Amniotic stem cell (primary cell): ENCODE results near the gene PARVB.

ENCODE experiments used
- DNase-seq: peaks from one replicate; lab custom pipeline; 2025; lab: John Stamatoyannopoulos, UW

Gene PARVB

GRCh38 chr22:44184006-44184405 lies 159.9 kb downstream of the PARVB start:
- DNase-seq = no peak

GRCh38 chr22:44185237-44186120 lies 161.4 kb downstream of the PARVB start:
- DNase-seq = no peak

GRCh38 chr22:44186121-44186510 lies 162.0 kb downstream of the PARVB start:
- no peak for DNase-seq

GRCh38 chr22:44186737-44187136 lies 162.6 kb downstream of the PARVB start:
- no peak for DNase-seq

- DNase-seq = no peak
These were observed 163.6 kb downstream of the PARVB start for GRCh38 chr22:44187652-44188230.

GRCh38 chr22:44188316-44188715 lies 164.2 kb downstream of the PARVB start:
- DNase-seq = no peak

- no peak for DNase-seq
These were observed 165.0 kb downstream of the PARVB start for GRCh38 chr22:44188986-44189630.

GRCh38 chr22:44190381-44190976 lies 166.4 kb downstream of the PARVB start:
- no peak for DNase-seq

- no peak for DNase-seq
These were observed 166.9 kb downstream of the PARVB start for GRCh38 chr22:44191036-44191454.

GRCh38 chr22:44192098-44192815 lies 168.2 kb downstream of the PARVB start:
- DNase-seq = no peak

GRCh38 chr22:44192816-44193534 lies 168.9 kb downstream of the PARVB start:
- no peak for DNase-seq

GRCh38 chr22:44193535-44193891 lies 169.4 kb downstream of the PARVB start:
- no peak for DNase-seq

- no peak for DNase-seq
These were observed 170.5 kb downstream of the PARVB start for GRCh38 chr22:44194569-44194968.

- no peak for DNase-seq
These were observed 171.2 kb downstream of the PARVB start for GRCh38 chr22:44195189-44195871.

GRCh38 chr22:44196241-44196640 lies 172.1 kb downstream of the PARVB start:
- DNase-seq = no peak

GRCh38 chr22:44196731-44197131 lies 172.6 kb downstream of the PARVB start:
- no peak for DNase-seq

- no peak for DNase-seq
These were observed 173.2 kb downstream of the PARVB start for GRCh38 chr22:44197271-44197670.

- no peak for DNase-seq
These were observed 175.1 kb downstream of the PARVB start for GRCh38 chr22:44199164-44199563.

- DNase-seq = no peak
These were observed 175.8 kb downstream of the PARVB start for GRCh38 chr22:44199866-44200265.

- DNase-seq = no peak
These were observed 176.3 kb downstream of the PARVB start for GRCh38 chr22:44200451-44200850.
